Skeletal muscle tissue (tissue), 4 donors: ENCODE measurements around the gene LILRA5. TPM values are rescaled to one million over a fixed set of nuclear protein-coding genes. Genes with fewer than 3 reads are reported as not detected.
"Not testable (repeated sequence)": the region's sequence is repeated elsewhere in the genome, so short reads cannot be mapped to it uniquely, and the experiment has no call there.

ENCODE experiments used
- H3K27ac ChIP-seq: one replicate; pipeline ENCODE4 v1.7.0; 2013; ENCODE audit warnings: mild to moderate bottlenecking, low read depth, low read length, inconsistent platforms
- H3K27me3 ChIP-seq, 3 donors: one replicate each; pipeline ENCODE4 v1.7.0; 2013; ENCODE audit warnings: low read length in 3 of 3; ENCODE audit not compliant: control insufficient read depth in 3 of 3, insufficient read depth in 3 of 3
- H3K36me3 ChIP-seq, 3 donors: one replicate each; pipeline ENCODE4 v1.7.0; 2013; ENCODE audit warnings: low read length in 3 of 3; ENCODE audit not compliant: control insufficient read depth in 3 of 3, insufficient read depth in 3 of 3
- H3K4me1 ChIP-seq, 3 donors: one replicate each; pipeline ENCODE4 v1.7.0; 2013; ENCODE audit warnings: low read length in 3 of 3, mild to moderate bottlenecking in 3 of 3; ENCODE audit not compliant: control insufficient read depth in 3 of 3, insufficient read depth in 3 of 3
- H3K4me3 ChIP-seq, 3 donors: one replicate each; pipeline ENCODE4 v1.7.0; 2013; ENCODE audit warnings: low read length in 3 of 3
- H3K9ac ChIP-seq, 3 donors: one replicate each; pipeline ENCODE4 v1.7.0; 2013; ENCODE audit warnings: low read length in 3 of 3, mild to moderate bottlenecking in 3 of 3, moderate library complexity in 2 of 3, low read depth in 1 of 3
- H3K9me3 ChIP-seq, 3 donors: one replicate each; pipeline ENCODE4 v1.7.0; 2013; ENCODE audit warnings: low read length in 3 of 3; ENCODE audit not compliant: control insufficient read depth in 3 of 3
- total RNA-seq: library from RNA; depleted of rRNA; stranded (reverse); fragments of >200 nt; gene quantifications from one replicate; pipeline ENCODE4 v1.2.3, GENCODE V29; 2014
- donor health status: Osteomylitis.

The LILRA5 gene
- total RNA-seq, 1 donor from 2014 or later: 2.6 TPM

GRCh38 chr19:54322295-54322694 is 9.3 kb upstream of the LILRA5 start:
- H3K4me3 ChIP-seq, H3K4me1 ChIP-seq, H3K27me3 ChIP-seq, H3K36me3 ChIP-seq, H3K27ac ChIP-seq, H3K9ac ChIP-seq, H3K9me3 ChIP-seq: not testable (repeated sequence)

GRCh38 chr19:54319892-54320670 is 7.1 kb upstream of the LILRA5 start:
- Histone ChIP-seq H3K27ac (no peak overlapping the region), H3K4me1 (no peaks in the 10 kb centered on the region), H3K9ac (no peak overlapping the region), H3K27me3 (no peaks in the 10 kb centered on the region), H3K4me3 (no peak overlapping the region), H3K36me3 (no peaks in the 10 kb centered on the region), H3K9me3 (no peaks in the 10 kb centered on the region)

GRCh38 chr19:54319049-54319448 is 6.1 kb upstream of the LILRA5 start:
- Histone ChIP-seq H3K9me3 (no peaks in the 10 kb centered on the region), H3K27me3 (no peaks in the 10 kb centered on the region), H3K4me1 (no peaks in the 10 kb centered on the region), H3K27ac (no peak overlapping the region), H3K9ac (no peak overlapping the region), H3K36me3 (no peaks in the 10 kb centered on the region), H3K4me3 (no peak overlapping the region)

GRCh38 chr19:54317965-54318240 is 4.9 kb upstream of the LILRA5 start:
- Histone ChIP-seq H3K4me3 (no peak overlapping the region), H3K27ac (no peak overlapping the region), H3K27me3 (peaks cover 0 to 3% (median 0%) of the 10 kb centered on the region in 3 donors), H3K4me1 (no peaks in the 10 kb centered on the region), H3K9ac (no peak overlapping the region), H3K9me3 (no peaks in the 10 kb centered on the region), H3K36me3 (no peaks in the 10 kb centered on the region)

GRCh38 chr19:54317108-54317964 is 4.4 kb upstream of the LILRA5 start:
- Histone ChIP-seq H3K27ac (no peak overlapping the region), H3K4me1 (no peaks in the 10 kb centered on the region), H3K36me3 (no peaks in the 10 kb centered on the region), H3K9me3 (no peaks in the 10 kb centered on the region), H3K4me3 (no peak overlapping the region), H3K9ac (no peak overlapping the region), H3K27me3 (peaks cover 0 to 3% (median 0%) of the 10 kb centered on the region in 3 donors)

- H3K27me3 ChIP-seq: peaks cover 0 to 3% (median 0%) of the 10 kb centered on the region in 3 donors
- no peak overlapping the region for H3K9ac ChIP-seq
- H3K9me3 ChIP-seq: no peaks in the 10 kb centered on the region
- H3K4me1 ChIP-seq: no peaks in the 10 kb centered on the region
- no peak overlapping the region for H3K27ac ChIP-seq
- H3K4me3 ChIP-seq: no peak overlapping the region
- no peaks in the 10 kb centered on the region for H3K36me3 ChIP-seq
Measured at GRCh38 chr19:54316746-54317107, 3.8 kb upstream of the LILRA5 start.

GRCh38 chr19:54315956-54316355 is 3.0 kb upstream of the LILRA5 start:
- no peaks in the 10 kb centered on the region for H3K36me3 ChIP-seq
- peaks cover 0 to 3% (median 0%) of the 10 kb centered on the region in 3 donors for H3K27me3 ChIP-seq
- no peak overlapping the region for H3K27ac ChIP-seq
- no peak overlapping the region for H3K9ac ChIP-seq
- no peaks in the 10 kb centered on the region for H3K9me3 ChIP-seq
- H3K4me3 ChIP-seq: no peak overlapping the region
- H3K4me1 ChIP-seq: no peaks in the 10 kb centered on the region

GRCh38 chr19:54312011-54312410 is 955 bp downstream of the LILRA5 start:
- Histone ChIP-seq H3K36me3 (no peaks in the 10 kb centered on the region), H3K9ac (no peak overlapping the region), H3K4me3 (no peak overlapping the region), H3K27me3 (peaks cover 0 to 3% (median 0%) of the 10 kb centered on the region in 3 donors), H3K4me1 (no peaks in the 10 kb centered on the region), H3K27ac (no peak overlapping the region), H3K9me3 (no peaks in the 10 kb centered on the region)

- H3K9me3 ChIP-seq: peaks cover 0 to 3% (median 0%) of the 10 kb centered on the region in 3 donors
- H3K4me1 ChIP-seq: no peaks in the 10 kb centered on the region
- no peak overlapping the region for H3K4me3 ChIP-seq
- peaks cover 0 to 3% (median 0%) of the 10 kb centered on the region in 3 donors for H3K27me3 ChIP-seq
- H3K9ac ChIP-seq: no peak overlapping the region
- H3K36me3 ChIP-seq: no peaks in the 10 kb centered on the region
- H3K27ac ChIP-seq: no peak overlapping the region
Measured at GRCh38 chr19:54311486-54311885, 1.5 kb downstream of the LILRA5 start.

GRCh38 chr19:54310543-54310942 is 2.4 kb downstream of the LILRA5 start:
- H3K4me1 ChIP-seq: no peaks in the 10 kb centered on the region
- H3K9me3 ChIP-seq: peaks cover 0 to 3% (median 0%) of the 10 kb centered on the region in 3 donors
- no peak overlapping the region for H3K4me3 ChIP-seq
- H3K27me3 ChIP-seq: peaks cover 0 to 6% (median 3%) of the 10 kb centered on the region in 3 donors
- no peaks in the 10 kb centered on the region for H3K36me3 ChIP-seq
- no peak overlapping the region for H3K9ac ChIP-seq
- H3K27ac ChIP-seq: no peak overlapping the region
